GM23338 (cell line): ENCODE results near the gene FMN1. TPM values are rescaled to one million over a fixed set of nuclear protein-coding genes. Genes with fewer than 3 reads are reported as not detected.

Source experiments
- ATAC-seq: fragments of 200-7000 bp; cut with Tn5 transposase; 3 replicates; pipeline ENCODE4 v1.9.1; 2020
- DNase-seq: peaks from one replicate; pipeline ENCODE4 v3.0.0-alpha.2; 2015; ENCODE audit warnings: low spot score
- H2AFZ ChIP-seq: fragments of 200-600 bp; sonication (generic); 2 replicates; pipeline ENCODE4 v1.8.0; 2016; ENCODE audit warnings: antibody characterized with exemption, mild to moderate bottlenecking, moderate library complexity
- H3F3A ChIP-seq: fragments of 200-600 bp; sonication (generic); replicated peaks from 2 replicates; pipeline ENCODE4 v1.8.0; 2017; ENCODE audit warnings: antibody characterized with exemption, mixed run types, low read depth
- H3K27ac ChIP-seq: fragments of 200-600 bp; sonication (generic); 2 replicates; pipeline ENCODE4 v1.6.1; 2016; ENCODE audit warnings: low read depth
- H3K27me3 ChIP-seq: fragments of 200-600 bp; sonication (generic); 2 replicates; pipeline ENCODE4 v1.8.0; 2016; ENCODE audit warnings: mild to moderate bottlenecking, mixed run types, moderate library complexity; ENCODE audit not compliant: insufficient read depth
- H3K36me3 ChIP-seq: fragments of 200-600 bp; sonication (generic); 2 replicates; pipeline ENCODE4 v1.8.0; 2016; ENCODE audit warnings: mild to moderate bottlenecking; ENCODE audit not compliant: insufficient read depth
- H3K4me1 ChIP-seq: fragments of 200-600 bp; sonication (generic); 2 replicates; pipeline ENCODE4 v1.8.0; 2016; ENCODE audit warnings: mild to moderate bottlenecking, moderate library complexity; ENCODE audit not compliant: insufficient read depth
- H3K4me2 ChIP-seq: fragments of 200-600 bp; sonication (generic); 2 replicates; pipeline ENCODE4 v1.7.1; 2017; ENCODE audit warnings: mixed run types
- H3K4me3 ChIP-seq: fragments of 200-600 bp; sonication (generic); 2 replicates; pipeline ENCODE4 v1.6.1; 2016; ENCODE audit warnings: mixed run types
- H3K79me2 ChIP-seq: fragments of 200-600 bp; sonication (generic); replicated peaks from 2 replicates; pipeline ENCODE4 v1.8.0; 2017; ENCODE audit warnings: mild to moderate bottlenecking; ENCODE audit not compliant: insufficient read depth
- H3K9me2 ChIP-seq: fragments of 200-600 bp; sonication (generic); 2 replicates; pipeline ENCODE4 v1.8.0; 2017; ENCODE audit not compliant: insufficient read depth
- H4K20me1 ChIP-seq: fragments of 200-600 bp; sonication (generic); replicated peaks from 2 replicates; pipeline ENCODE4 v1.8.0; 2017; ENCODE audit warnings: mild to moderate bottlenecking; ENCODE audit not compliant: insufficient read depth
- H3K27ac Mint-ChIP-seq: 2 replicates; pipeline ENCODE4 v1.8.0; 2020; ENCODE audit warnings: inconsistent platforms, mild to moderate bottlenecking, moderate library complexity, mixed read lengths
- H3K27me3 Mint-ChIP-seq: 3 replicates; pipeline ENCODE4 v1.8.0; 2022; ENCODE audit warnings: low read depth, mild to moderate bottlenecking, moderate library complexity, mixed read lengths, inconsistent platforms; ENCODE audit not compliant: insufficient read depth, poor library complexity
- H3K36me3 Mint-ChIP-seq: 3 replicates; pipeline ENCODE4 v1.8.0; 2021; ENCODE audit warnings: low read depth, mild to moderate bottlenecking, inconsistent platforms, moderate library complexity, mixed read lengths
- H3K4me1 Mint-ChIP-seq: 3 replicates; pipeline ENCODE4 v1.8.0; 2020; ENCODE audit warnings: mild to moderate bottlenecking, inconsistent platforms, mixed read lengths
- H3K4me3 Mint-ChIP-seq: 3 replicates; pipeline ENCODE4 v1.8.0; 2021; ENCODE audit warnings: moderate library complexity, mild to moderate bottlenecking, inconsistent platforms, mixed read lengths
- H3K9me3 Mint-ChIP-seq: 3 replicates; pipeline ENCODE4 v1.8.0; 2020; ENCODE audit warnings: moderate library complexity, mild to moderate bottlenecking, inconsistent platforms, mixed read lengths
- EZH2 ChIP-seq: fragments of 200-600 bp; sonication (generic); IDR thresholded peaks from one replicate; pipeline ENCODE4 v1.8.0; 2017; ENCODE audit warnings: antibody characterized with exemption, mild to moderate bottlenecking, low read depth; ENCODE audit not compliant: unreplicated experiment
- EZH2phosphoT487 ChIP-seq: fragments of 200-600 bp; sonication (generic); IDR thresholded peaks from one replicate; pipeline ENCODE4 v1.8.1; 2018; ENCODE audit warnings: antibody characterized with exemption; ENCODE audit not compliant: unreplicated experiment
- JUNB ChIP-seq: IDR thresholded peaks from one replicate; pipeline ENCODE4 v1.6.1; 2016; ENCODE audit warnings: antibody characterized with exemption; ENCODE audit not compliant: unreplicated experiment
- NANOG ChIP-seq: IDR thresholded peaks from 2 replicates; pipeline ENCODE4 v1.6.1; 2016; ENCODE audit warnings: antibody characterized with exemption, borderline replicate concordance
- POLR2AphosphoS5 ChIP-seq: IDR thresholded peaks from 2 replicates; pipeline ENCODE4 v1.6.1; 2016; ENCODE audit warnings: antibody characterized with exemption, low read depth
- STAT1 ChIP-seq: IDR thresholded peaks from one replicate; pipeline ENCODE4 v1.6.1; 2016; ENCODE audit warnings: antibody characterized with exemption; ENCODE audit not compliant: unreplicated experiment
- ZNF114 ChIP-seq: fragments of 250-450 bp; sonication (Bioruptor Pico); IDR thresholded peaks from 2 replicates; pipeline ENCODE4 v1.5.0; 2020; ENCODE audit warnings: mild to moderate bottlenecking, moderate library complexity
- polyA plus RNA-seq: library from polyadenylated mRNA; unstranded; fragments of >200 nt; fragmentation: Nextera tagmentation; extraction: Ambion mirVana; gene quantifications from 2 replicates; pipeline ENCODE4 v1.2.1, GENCODE V29; 2016
- total RNA-seq: library from RNA; depleted of rRNA; stranded (reverse); fragments of >200 nt; shearing (Covaris generic); gene quantifications from 2 replicates; pipeline ENCODE4 v1.2.3, GENCODE V29; 2014
- TF ChIP-seq, protein P1 (sequence below): fragments of 250-450 bp; sonication (Bioruptor Pico); IDR thresholded peaks from 2 replicates; pipeline ENCODE4 v1.5.0; 2020; ENCODE audit warnings: mild to moderate bottlenecking, moderate library complexity
- TF ChIP-seq, protein P2 (sequence below), 2 experiments: fragments of 200-600 bp in 1 of 2; sonication (generic) in 1 of 2; conservative IDR thresholded peaks; 2 replicates each; pipeline versions ENCODE4 v1.5.1 to v1.6.1; 2016 to 2017; ENCODE audit warnings: antibody characterized with exemption in 2 of 2, low read depth in 2 of 2, mild to moderate bottlenecking in 2 of 2, moderate library complexity in 1 of 2
- TF ChIP-seq, protein P3 (sequence below): IDR thresholded peaks from 2 replicates; pipeline ENCODE4 v1.6.1; 2016; ENCODE audit warnings: antibody characterized with exemption

The FMN1 gene
- total and polyA plus RNA-seq, 2 experiments from 2014 or later, result 1.2 to 1.6 TPM

DNA sequence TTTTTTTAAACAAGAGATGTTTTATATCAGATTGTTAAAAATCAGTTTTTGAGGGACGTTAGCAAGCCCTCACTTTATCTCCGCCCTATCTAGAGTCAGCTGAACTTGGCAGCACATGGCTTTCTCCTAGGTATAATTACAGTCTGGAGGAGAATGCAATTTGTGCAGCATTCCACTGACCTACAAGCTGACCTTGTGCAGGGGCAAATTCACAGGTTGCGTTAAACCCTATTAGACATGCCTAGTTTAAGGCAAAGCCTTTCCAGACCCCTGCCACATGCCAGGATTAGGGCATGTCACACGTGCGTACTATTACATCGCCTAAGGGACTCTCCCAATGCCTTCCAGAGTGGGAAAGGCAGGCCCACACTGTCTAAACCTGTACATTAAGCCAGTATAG lies 252.7 kb downstream of the FMN1 start:
- Histone ChIP-seq H3K27me3 (no peaks in the 10 kb centered on the region), H4K20me1 (no peaks in the 10 kb centered on the region), H2AFZ (no peak overlapping the region), H3K4me2 (no peak overlapping the region), H3K36me3 (no peaks in the 10 kb centered on the region), H3F3A (no peaks in the 10 kb centered on the region), H3K4me1 (no peaks in the 10 kb centered on the region), H3K9me2 (0 out of 2 replicates have a peak, but pooled peaks cover 3% of the 10 kb centered on the region), H3K79me2 (no peaks in the 10 kb centered on the region), H3K27ac (no peak overlapping the region), H3K4me3 (no peak overlapping the region)
- no peaks in the 10 kb centered on the region for H3K36me3 Mint-ChIP-seq
- H3K27me3 Mint-ChIP-seq, result peaks cover 3% of the 10 kb centered on the region
- H3K9me3 Mint-ChIP-seq, result no peaks in the 10 kb centered on the region
- peaks cover 4% of the 10 kb centered on the region; the same call in 1 of the 3 replicates for H3K4me1 Mint-ChIP-seq
- no peak for TF ChIP-seq JUNB
- TF ChIP-seq, protein P1, sequence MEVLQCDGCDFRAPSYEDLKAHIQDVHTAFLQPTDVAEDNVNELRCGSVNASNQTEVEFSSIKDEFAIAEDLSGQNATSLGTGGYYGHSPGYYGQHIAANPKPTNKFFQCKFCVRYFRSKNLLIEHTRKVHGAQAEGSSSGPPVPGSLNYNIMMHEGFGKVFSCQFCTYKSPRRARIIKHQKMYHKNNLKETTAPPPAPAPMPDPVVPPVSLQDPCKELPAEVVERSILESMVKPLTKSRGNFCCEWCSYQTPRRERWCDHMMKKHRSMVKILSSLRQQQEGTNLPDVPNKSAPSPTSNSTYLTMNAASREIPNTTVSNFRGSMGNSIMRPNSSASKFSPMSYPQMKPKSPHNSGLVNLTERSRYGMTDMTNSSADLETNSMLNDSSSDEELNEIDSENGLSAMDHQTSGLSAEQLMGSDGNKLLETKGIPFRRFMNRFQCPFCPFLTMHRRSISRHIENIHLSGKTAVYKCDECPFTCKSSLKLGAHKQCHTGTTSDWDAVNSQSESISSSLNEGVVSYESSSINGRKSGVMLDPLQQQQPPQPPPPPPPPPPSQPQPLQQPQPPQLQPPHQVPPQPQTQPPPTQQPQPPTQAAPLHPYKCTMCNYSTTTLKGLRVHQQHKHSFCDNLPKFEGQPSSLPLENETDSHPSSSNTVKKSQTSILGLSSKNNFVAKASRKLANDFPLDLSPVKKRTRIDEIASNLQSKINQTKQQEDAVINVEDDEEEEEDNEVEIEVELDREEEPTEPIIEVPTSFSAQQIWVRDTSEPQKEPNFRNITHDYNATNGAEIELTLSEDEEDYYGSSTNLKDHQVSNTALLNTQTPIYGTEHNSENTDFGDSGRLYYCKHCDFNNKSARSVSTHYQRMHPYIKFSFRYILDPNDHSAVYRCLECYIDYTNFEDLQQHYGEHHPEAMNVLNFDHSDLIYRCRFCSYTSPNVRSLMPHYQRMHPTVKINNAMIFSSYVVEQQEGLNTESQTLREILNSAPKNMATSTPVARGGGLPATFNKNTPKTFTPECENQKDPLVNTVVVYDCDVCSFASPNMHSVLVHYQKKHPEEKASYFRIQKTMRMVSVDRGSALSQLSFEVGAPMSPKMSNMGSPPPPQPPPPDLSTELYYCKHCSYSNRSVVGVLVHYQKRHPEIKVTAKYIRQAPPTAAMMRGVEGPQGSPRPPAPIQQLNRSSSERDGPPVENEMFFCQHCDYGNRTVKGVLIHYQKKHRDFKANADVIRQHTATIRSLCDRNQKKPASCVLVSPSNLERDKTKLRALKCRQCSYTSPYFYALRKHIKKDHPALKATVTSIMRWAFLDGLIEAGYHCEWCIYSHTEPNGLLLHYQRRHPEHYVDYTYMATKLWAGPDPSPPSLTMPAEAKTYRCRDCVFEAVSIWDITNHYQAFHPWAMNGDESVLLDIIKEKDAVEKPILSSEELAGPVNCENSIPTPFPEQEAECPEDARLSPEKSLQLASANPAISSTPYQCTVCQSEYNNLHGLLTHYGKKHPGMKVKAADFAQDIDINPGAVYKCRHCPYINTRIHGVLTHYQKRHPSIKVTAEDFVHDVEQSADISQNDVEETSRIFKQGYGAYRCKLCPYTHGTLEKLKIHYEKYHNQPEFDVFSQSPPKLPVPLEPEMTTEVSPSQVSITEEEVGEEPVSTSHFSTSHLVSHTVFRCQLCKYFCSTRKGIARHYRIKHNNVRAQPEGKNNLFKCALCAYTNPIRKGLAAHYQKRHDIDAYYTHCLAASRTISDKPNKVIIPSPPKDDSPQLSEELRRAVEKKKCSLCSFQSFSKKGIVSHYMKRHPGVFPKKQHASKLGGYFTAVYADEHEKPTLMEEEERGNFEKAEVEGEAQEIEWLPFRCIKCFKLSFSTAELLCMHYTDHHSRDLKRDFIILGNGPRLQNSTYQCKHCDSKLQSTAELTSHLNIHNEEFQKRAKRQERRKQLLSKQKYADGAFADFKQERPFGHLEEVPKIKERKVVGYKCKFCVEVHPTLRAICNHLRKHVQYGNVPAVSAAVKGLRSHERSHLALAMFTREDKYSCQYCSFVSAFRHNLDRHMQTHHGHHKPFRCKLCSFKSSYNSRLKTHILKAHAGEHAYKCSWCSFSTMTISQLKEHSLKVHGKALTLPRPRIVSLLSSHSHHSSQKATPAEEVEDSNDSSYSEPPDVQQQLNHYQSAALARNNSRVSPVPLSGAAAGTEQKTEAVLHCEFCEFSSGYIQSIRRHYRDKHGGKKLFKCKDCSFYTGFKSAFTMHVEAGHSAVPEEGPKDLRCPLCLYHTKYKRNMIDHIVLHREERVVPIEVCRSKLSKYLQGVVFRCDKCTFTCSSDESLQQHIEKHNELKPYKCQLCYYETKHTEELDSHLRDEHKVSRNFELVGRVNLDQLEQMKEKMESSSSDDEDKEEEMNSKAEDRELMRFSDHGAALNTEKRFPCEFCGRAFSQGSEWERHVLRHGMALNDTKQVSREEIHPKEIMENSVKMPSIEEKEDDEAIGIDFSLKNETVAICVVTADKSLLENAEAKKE, result no peak
- no peak for TF ChIP-seq POLR2AphosphoS5
- ATAC-seq, result no peak
- DNase-seq, result no peak
- no peak overlapping the region for H3K4me3 Mint-ChIP-seq
- H3K27ac Mint-ChIP-seq, result no peak overlapping the region

DNA sequence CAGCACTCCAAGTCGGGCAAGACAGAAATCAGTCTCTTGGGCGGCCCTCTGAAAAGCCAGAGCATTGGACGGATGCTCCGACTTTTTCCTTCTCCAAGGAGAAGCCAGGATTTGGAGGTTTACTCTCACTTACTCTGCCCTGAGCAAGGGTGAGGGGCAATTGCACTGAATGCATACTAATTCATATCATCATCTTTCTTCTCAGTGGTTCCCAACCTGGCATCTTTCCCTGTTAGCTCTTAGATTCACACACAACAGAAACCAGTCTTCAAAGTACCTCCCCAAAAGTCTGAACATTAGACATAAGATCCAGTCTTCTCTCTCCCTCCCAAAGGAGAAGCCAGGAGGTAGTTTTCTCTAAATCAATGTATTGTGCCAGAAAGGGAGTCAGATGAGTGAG lies 257.5 kb downstream of the FMN1 start:
- no peak overlapping the region for H3K27ac Mint-ChIP-seq
- Histone ChIP-seq H3K27me3 (no peaks in the 10 kb centered on the region), H3K36me3 (no peaks in the 10 kb centered on the region), H3K4me2 (no peak overlapping the region), H3F3A (no peaks in the 10 kb centered on the region), H3K9me2 (no peaks in the 10 kb centered on the region), H4K20me1 (no peaks in the 10 kb centered on the region), H2AFZ (no peak overlapping the region), H3K4me1 (no peaks in the 10 kb centered on the region), H3K4me3 (no peak overlapping the region), H3K79me2 (no peaks in the 10 kb centered on the region), H3K27ac (no peak overlapping the region)
- peaks cover 10% of the 10 kb centered on the region; the same call in 2 of the 3 replicates for H3K36me3 Mint-ChIP-seq
- DNase-seq (no peak), ATAC-seq (no peak)
- H3K9me3 Mint-ChIP-seq, result peaks cover 12% of the 10 kb centered on the region
- no peaks in the 10 kb centered on the region for H3K4me1 Mint-ChIP-seq
- H3K27me3 Mint-ChIP-seq, result peaks cover 15% of the 10 kb centered on the region
- H3K4me3 Mint-ChIP-seq, result no peak overlapping the region
- TF ChIP-seq POLR2AphosphoS5, result no peak
- no peak for TF ChIP-seq JUNB
- no peak for TF ChIP-seq EZH2
- TF ChIP-seq STAT1, result no peak
- TF ChIP-seq, protein P2, sequence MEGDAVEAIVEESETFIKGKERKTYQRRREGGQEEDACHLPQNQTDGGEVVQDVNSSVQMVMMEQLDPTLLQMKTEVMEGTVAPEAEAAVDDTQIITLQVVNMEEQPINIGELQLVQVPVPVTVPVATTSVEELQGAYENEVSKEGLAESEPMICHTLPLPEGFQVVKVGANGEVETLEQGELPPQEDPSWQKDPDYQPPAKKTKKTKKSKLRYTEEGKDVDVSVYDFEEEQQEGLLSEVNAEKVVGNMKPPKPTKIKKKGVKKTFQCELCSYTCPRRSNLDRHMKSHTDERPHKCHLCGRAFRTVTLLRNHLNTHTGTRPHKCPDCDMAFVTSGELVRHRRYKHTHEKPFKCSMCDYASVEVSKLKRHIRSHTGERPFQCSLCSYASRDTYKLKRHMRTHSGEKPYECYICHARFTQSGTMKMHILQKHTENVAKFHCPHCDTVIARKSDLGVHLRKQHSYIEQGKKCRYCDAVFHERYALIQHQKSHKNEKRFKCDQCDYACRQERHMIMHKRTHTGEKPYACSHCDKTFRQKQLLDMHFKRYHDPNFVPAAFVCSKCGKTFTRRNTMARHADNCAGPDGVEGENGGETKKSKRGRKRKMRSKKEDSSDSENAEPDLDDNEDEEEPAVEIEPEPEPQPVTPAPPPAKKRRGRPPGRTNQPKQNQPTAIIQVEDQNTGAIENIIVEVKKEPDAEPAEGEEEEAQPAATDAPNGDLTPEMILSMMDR (conservative IDR thresholded peaks at IDR 0.05; ENCODE audit: low read depth in 2 of 2), result no peak
- TF ChIP-seq ZNF114 (CRISPR knock-in tag), result no peak
- TF ChIP-seq, protein P3, sequence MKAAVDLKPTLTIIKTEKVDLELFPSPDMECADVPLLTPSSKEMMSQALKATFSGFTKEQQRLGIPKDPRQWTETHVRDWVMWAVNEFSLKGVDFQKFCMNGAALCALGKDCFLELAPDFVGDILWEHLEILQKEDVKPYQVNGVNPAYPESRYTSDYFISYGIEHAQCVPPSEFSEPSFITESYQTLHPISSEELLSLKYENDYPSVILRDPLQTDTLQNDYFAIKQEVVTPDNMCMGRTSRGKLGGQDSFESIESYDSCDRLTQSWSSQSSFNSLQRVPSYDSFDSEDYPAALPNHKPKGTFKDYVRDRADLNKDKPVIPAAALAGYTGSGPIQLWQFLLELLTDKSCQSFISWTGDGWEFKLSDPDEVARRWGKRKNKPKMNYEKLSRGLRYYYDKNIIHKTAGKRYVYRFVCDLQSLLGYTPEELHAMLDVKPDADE, result no peak
- no peak for TF ChIP-seq NANOG
- no peak for TF ChIP-seq EZH2phosphoT487
